Breast epithelium (tissue), 3 donors: ENCODE data around the gene ASIC5.

Experiments
- CTCF ChIP-seq, 3 donors: fragments of 450-650 bp; IDR thresholded peaks; one replicate each; pipeline ENCODE4 v1.5.1; 2016 to 2017; ENCODE audit warnings: antibody characterized with exemption in 3 of 3, mild to moderate bottlenecking in 3 of 3, moderate library complexity in 3 of 3
- POLR2A ChIP-seq: fragments of 450-650 bp; IDR thresholded peaks from one replicate; pipeline ENCODE4 v1.6.1; 2016; ENCODE audit warnings: antibody characterized with exemption, mild to moderate bottlenecking, moderate library complexity
- POLR2AphosphoS5 ChIP-seq, 3 donors: sonication (generic); formaldehyde crosslinking; IDR thresholded peaks; one replicate each; pipeline ENCODE4 v1.6.1; 2017; ENCODE audit warnings: antibody characterized with exemption in 3 of 3

- TF ChIP-seq POLR2AphosphoS5 (IDR thresholded peaks at IDR 0.05) (no peak), CTCF (IDR thresholded peaks at IDR 0.05) (no peak), POLR2A (no peak)
These were observed 41.5 kb upstream of the ASIC5 start for GRCh38 chr4:155907556-155907955.
